H9 (cell line): ENCODE data around the gene FBXL7. TPM values are rescaled to one million over a fixed set of nuclear protein-coding genes. Genes with fewer than 3 reads are reported as not detected.

Experiments used
- DNase-seq: peaks from one replicate; pipeline ENCODE4 v3.0.0-alpha.2; 2017
- H2AFZ ChIP-seq: one replicate; pipeline ENCODE4 v1.6.1; 2013; ENCODE audit warnings: mild to moderate bottlenecking, low read length, control low read depth, moderate library complexity
- H2AK5ac ChIP-seq: 2 replicates; pipeline ENCODE4 v1.6.1; 2013; ENCODE audit warnings: low read length, control low read depth, mixed read lengths; ENCODE audit not compliant: insufficient read length
- H2BK120ac ChIP-seq: one replicate; pipeline ENCODE4 v1.6.1; 2013; ENCODE audit warnings: low read depth, mild to moderate bottlenecking, low read length, control low read depth, inconsistent platforms; ENCODE audit not compliant: poor library complexity, severe bottlenecking
- H2BK12ac ChIP-seq: 2 replicates; pipeline ENCODE4 v1.6.1; 2013; ENCODE audit warnings: low read length, control low read depth, mixed read lengths, low read depth; ENCODE audit not compliant: insufficient read length
- H2BK15ac ChIP-seq: 2 replicates; pipeline ENCODE4 v1.6.1; 2013; ENCODE audit warnings: low read depth, low read length, control low read depth
- H2BK20ac ChIP-seq: one replicate; pipeline ENCODE4 v1.6.1; 2013; ENCODE audit warnings: low read depth, mild to moderate bottlenecking, low read length, control low read depth, inconsistent platforms; ENCODE audit not compliant: poor library complexity, severe bottlenecking
- H2BK5ac ChIP-seq: 2 replicates; pipeline ENCODE4 v1.6.1; 2013; ENCODE audit warnings: low read length, control low read depth, mixed read lengths; ENCODE audit not compliant: insufficient read length
- H3K14ac ChIP-seq: 2 replicates; pipeline ENCODE4 v1.6.1; 2013; ENCODE audit warnings: low read length, control low read depth; ENCODE audit not compliant: insufficient read depth
- H3K18ac ChIP-seq: 2 replicates; pipeline ENCODE4 v1.6.1; 2013; ENCODE audit warnings: low read depth, mild to moderate bottlenecking, mixed read lengths, low read length, control low read depth; ENCODE audit not compliant: insufficient read length
- H3K23ac ChIP-seq: 2 replicates; pipeline ENCODE4 v1.6.1; 2013; ENCODE audit warnings: low read length, control low read depth, mixed read lengths, low read depth; ENCODE audit not compliant: insufficient read length
- H3K23me2 ChIP-seq: 2 replicates; pipeline ENCODE4 v1.6.1; 2013; ENCODE audit warnings: low read depth, mild to moderate bottlenecking, mixed read lengths, low read length, control low read depth; ENCODE audit not compliant: insufficient read length, poor library complexity, severe bottlenecking
- H3K27ac ChIP-seq: 2 replicates; pipeline ENCODE4 v1.5.1; 2013; ENCODE audit warnings: low read length, control low read depth, mixed read lengths, low read depth; ENCODE audit not compliant: insufficient read length
- H3K27me3 ChIP-seq: 2 replicates; pipeline ENCODE4 v1.6.1; 2013; ENCODE audit warnings: low read length, control low read depth, inconsistent platforms; ENCODE audit not compliant: insufficient read depth
- H3K4ac ChIP-seq: 2 replicates; pipeline ENCODE4 v1.6.1; 2013; ENCODE audit warnings: low read depth, mild to moderate bottlenecking, control low read depth, inconsistent platforms, low read length, moderate library complexity
- H3K4me1 ChIP-seq: 2 replicates; pipeline ENCODE4 v1.6.1; 2013; ENCODE audit warnings: low read length, control low read depth, inconsistent platforms; ENCODE audit not compliant: insufficient read depth
- H3K4me2 ChIP-seq: 2 replicates; pipeline ENCODE4 v1.6.1; 2013; ENCODE audit warnings: low read length, control low read depth, mixed read lengths; ENCODE audit not compliant: insufficient read length, insufficient read depth
- H3K56ac ChIP-seq: 2 replicates; pipeline ENCODE4 v1.6.1; 2013; ENCODE audit warnings: low read depth, mild to moderate bottlenecking, mixed read lengths, low read length, control low read depth; ENCODE audit not compliant: insufficient read length
- H3K79me1 ChIP-seq: 2 replicates; pipeline ENCODE4 v1.6.1; 2013; ENCODE audit warnings: low read depth, mild to moderate bottlenecking, moderate library complexity, low read length, control low read depth, inconsistent platforms; ENCODE audit not compliant: insufficient read depth, poor library complexity, severe bottlenecking
- H3K79me2 ChIP-seq: 2 replicates; pipeline ENCODE4 v1.6.1; 2013; ENCODE audit warnings: low read length, control low read depth, inconsistent platforms; ENCODE audit not compliant: insufficient read depth
- H3K9ac ChIP-seq: 2 replicates; pipeline ENCODE4 v1.6.1; 2013; ENCODE audit warnings: low read length, control low read depth, mixed read lengths; ENCODE audit not compliant: insufficient read length; ENCODE audit errors: extremely low read depth
- H3K9me3 ChIP-seq: one replicate; pipeline ENCODE4 v1.6.1; 2013; ENCODE audit warnings: low read depth, low read length, inconsistent platforms; ENCODE audit not compliant: control insufficient read depth
- H3T11ph ChIP-seq: one replicate; pipeline ENCODE4 v1.6.1; 2013; ENCODE audit warnings: mild to moderate bottlenecking, low read length, control low read depth, inconsistent platforms
- H4K20me1 ChIP-seq: one replicate; pipeline ENCODE4 v1.6.1; 2013; ENCODE audit not compliant: control insufficient read depth, insufficient read length, insufficient read depth
- H4K5ac ChIP-seq: 2 replicates; pipeline ENCODE4 v1.6.1; 2013; ENCODE audit warnings: low read depth, mild to moderate bottlenecking, mixed read lengths, low read length, control low read depth; ENCODE audit not compliant: insufficient read length
- H4K8ac ChIP-seq: replicated peaks from 2 replicates; pipeline ENCODE4 v1.6.1; 2013; ENCODE audit warnings: low read length, control low read depth, mixed read lengths, low read depth; ENCODE audit not compliant: insufficient read length
- H4K91ac ChIP-seq: 2 replicates; pipeline ENCODE4 v1.6.1; 2013; ENCODE audit warnings: low read depth, mild to moderate bottlenecking, moderate library complexity, mixed read lengths, low read length, control low read depth; ENCODE audit not compliant: insufficient read length
- H3K27ac Mint-ChIP-seq, 3 experiments: 2 replicates in 2 of 3; 3 replicates in 1 of 3; pipeline ENCODE4 v1.8.0; 2020 to 2021; ENCODE audit warnings: mixed read lengths in 3 of 3, mild to moderate bottlenecking in 1 of 3, moderate library complexity in 1 of 3
- H3K27me3 Mint-ChIP-seq: 2 replicates; pipeline ENCODE4 v1.8.0; 2021; ENCODE audit warnings: low read depth, mild to moderate bottlenecking, moderate library complexity, mixed read lengths
- H3K36me3 Mint-ChIP-seq, 3 experiments: 2 replicates in 2 of 3; 3 replicates in 1 of 3; pipeline ENCODE4 v1.8.0; 2020 to 2021; ENCODE audit warnings: low read depth in 3 of 3, mixed read lengths in 3 of 3; ENCODE audit not compliant: insufficient read depth in 1 of 3
- H3K4me1 Mint-ChIP-seq, 2 experiments: 2 replicates each; pipeline ENCODE4 v1.8.0; 2020; ENCODE audit warnings: mixed read lengths in 2 of 2
- H3K4me3 Mint-ChIP-seq, 2 experiments: 2 replicates in 1 of 2; 3 replicates in 1 of 2; pipeline ENCODE4 v1.8.0; 2020 to 2021; ENCODE audit warnings: mild to moderate bottlenecking in 2 of 2, mixed read lengths in 2 of 2, moderate library complexity in 1 of 2
- H3K9me3 Mint-ChIP-seq, 2 experiments: 2 replicates in 1 of 2; 3 replicates in 1 of 2; pipeline ENCODE4 v1.8.0; 2020; ENCODE audit warnings: mild to moderate bottlenecking in 2 of 2, mixed read lengths in 2 of 2, moderate library complexity in 1 of 2
- CTCF ChIP-seq: fragments of 200-600 bp; sonication (generic); conservative IDR thresholded peaks from 3 replicates; pipeline ENCODE4 v1.8.0; 2021; ENCODE audit warnings: antibody characterized with exemption, mild to moderate bottlenecking
- WGBS: extraction: QIAGEN DNeasy Blood & Tissue Kit; methylation state at CpG from one replicate; pipeline ENCODE4 v1.1.7; 2013; ENCODE audit warnings: missing lambda C conversion rate, low lambda C conversion rate, mixed read lengths; ENCODE audit not compliant: insufficient read length; ENCODE audit errors: extremely low coverage; 5-methylcytosine and 5-hydroxymethylcytosine counted together
- total RNA-seq: library from RNA; stranded (reverse); gene quantifications from 2 replicates; pipeline ENCODE4 v1.2.1, GENCODE V29; 2021

Gene FBXL7
- total RNA-seq, 1 experiment from 2014 or later, result 14.6 TPM

- no peak for DNase-seq
- no peaks in the 10 kb centered on the region for H3K27me3 ChIP-seq
- peaks cover 20% of the 10 kb centered on the region for H3K4me1 ChIP-seq
- H3K4me3 Mint-ChIP-seq, result no peak overlapping the region
- no peak overlapping the region for H2BK120ac ChIP-seq
- peaks cover 60 to 62% of the 10 kb centered on the region in 2 experiments for H3K4me1 Mint-ChIP-seq
- WGBS, result no CpG with 5 or more reads among the region's 4 CpGs
- H3T11ph ChIP-seq, result no peak overlapping the region
- no peak overlapping the region for H3K56ac ChIP-seq
- H2BK5ac ChIP-seq, result no peak overlapping the region
- H3K4me2 ChIP-seq, result no peak overlapping the region
- H3K27ac Mint-ChIP-seq, result peak overlapping the region in 2 of 3 experiments; percentile 27 to 89; a peak in 4 of 7 replicates
- H4K20me1 ChIP-seq, result no peaks in the 10 kb centered on the region
- 0 out of 2 replicates have a peak, but pooled peaks cover 2% of the 10 kb centered on the region for H3K79me2 ChIP-seq
- H4K91ac ChIP-seq, result no peak overlapping the region
- no peak overlapping the region for H2BK20ac ChIP-seq
- no peak for TF ChIP-seq CTCF
- peaks cover 4 to 11% (median 5%) of the 10 kb centered on the region in 3 experiments; a peak in 6 of 7 replicates for H3K36me3 Mint-ChIP-seq
- no peaks in the 10 kb centered on the region for H3K9me3 ChIP-seq
- no peak overlapping the region for H2AK5ac ChIP-seq
- H2BK15ac ChIP-seq, result no peak overlapping the region
- no peak overlapping the region for H3K14ac ChIP-seq
- H4K5ac ChIP-seq, result no peak overlapping the region
- H3K27ac ChIP-seq, result no peak overlapping the region
- no peak overlapping the region for H2BK12ac ChIP-seq
- H2AFZ ChIP-seq, result no peak overlapping the region
- H3K4ac ChIP-seq, result no peak overlapping the region
- H3K18ac ChIP-seq, result no peak overlapping the region
- no peak overlapping the region for H3K23ac ChIP-seq
- H3K9me3 Mint-ChIP-seq, result no peaks in the 10 kb centered on the region
- H3K27me3 Mint-ChIP-seq, result no peaks in the 10 kb centered on the region
- H3K79me1 ChIP-seq, result no peaks in the 10 kb centered on the region
- H4K8ac ChIP-seq, result no peak overlapping the region
- no peaks in the 10 kb centered on the region for H3K23me2 ChIP-seq
- H3K9ac ChIP-seq, result no peak overlapping the region
Measured at GRCh38 chr5:15544039-15544438, 44.1 kb downstream of the FBXL7 start.
